ENCODE measurements around the gene CHST14. TPM values are rescaled to one million over a fixed set of nuclear protein-coding genes. Genes with fewer than 3 reads are reported as not detected.

CHST14 gene
- polyA plus RNA-seq, 1 experiment = 32.3 TPM

- CTCF ChIA-PET = interaction anchor here (0.6 to 2.3 kb wide), 9 partner anchors 11 to 168 kb away, joined by 3 to 5 read pairs (median 3); no protein-coding TSS in a partner anchor
Observed at GRCh38 chr15:40441565-40442531, 28.9 kb upstream of the CHST14 start.

GRCh38 chr15:40443255-40443654 lies 27.5 kb upstream of the CHST14 start:
- POLR2A ChIA-PET = no interaction called here
- no peak for TF ChIP-seq CTCF (IDR thresholded peaks at IDR 0.05; ENCODE audit: insufficient read depth, low read depth, low read length)
- Histone ChIP-seq H3K36me3 (ENCODE audit: control insufficient read depth, insufficient read depth, low read length) (no peaks in the 10 kb centered on the region), H3K27me3 (ENCODE audit: control insufficient read depth, insufficient read depth, low read length) (peaks cover under 1% of the 10 kb centered on the region), H3K4me3 (ENCODE audit: low read depth, low read length) (no peak overlapping the region)
- CTCF ChIA-PET = interaction anchor here (0.9 to 1.6 kb wide), 3 partner anchors 12 to 98 kb away, joined by 3 to 5 read pairs (median 4); no protein-coding TSS in a partner anchor
- DNase-seq (ENCODE audit: low read depth) = no peak

More at GRCh38 chr15:40441565-40442531, 28.9 kb upstream of the CHST14 start:
- no peak for DNase-seq (ENCODE audit: low read depth)
- Histone ChIP-seq H3K4me3 (ENCODE audit: low read depth, low read length) (peak overlapping the region; percentile 79), H3K36me3 (ENCODE audit: control insufficient read depth, insufficient read depth, low read length) (no peaks in the 10 kb centered on the region), H3K27me3 (ENCODE audit: control insufficient read depth, insufficient read depth, low read length) (peaks cover 12% of the 10 kb centered on the region)
- 0 out of 2 replicates have a peak, but pooled peaks have one; percentile 8 for TF ChIP-seq CTCF (IDR thresholded peaks at IDR 0.05; ENCODE audit: insufficient read depth, low read depth, low read length)
- POLR2A ChIA-PET = no interaction called here

- CTCF ChIA-PET = interaction anchor here (1.6 kb wide), 1 partner anchor 99 kb away, joined by 4 read pairs; no protein-coding TSS in a partner anchor
- no peaks in the 10 kb centered on the region for H3K36me3 ChIP-seq (ENCODE audit: control insufficient read depth, insufficient read depth, low read length)
- H3K27me3 ChIP-seq (ENCODE audit: control insufficient read depth, insufficient read depth, low read length) = no peaks in the 10 kb centered on the region; the same call in none of the 2 replicates
- no peak overlapping the region for H3K4me3 ChIP-seq (ENCODE audit: low read depth, low read length)
- DNase-seq (ENCODE audit: low read depth) = no peak
- no peak for TF ChIP-seq CTCF (IDR thresholded peaks at IDR 0.05; ENCODE audit: insufficient read depth, low read depth, low read length)
- POLR2A ChIA-PET = no interaction called here
Observed at GRCh38 chr15:40443846-40444245, 26.9 kb upstream of the CHST14 start.

- no peak for TF ChIP-seq CTCF (IDR thresholded peaks at IDR 0.05; ENCODE audit: insufficient read depth, low read depth, low read length)
Observed at GRCh38 chr15:40444736-40445135, 26.0 kb upstream of the CHST14 start.

GRCh38 chr15:40445421-40445922 lies 25.3 kb upstream of the CHST14 start:
- Histone ChIP-seq H3K4me3 (ENCODE audit: low read depth, low read length) (no peak overlapping the region), H3K27me3 (ENCODE audit: control insufficient read depth, insufficient read depth, low read length) (no peaks in the 10 kb centered on the region), H3K36me3 (ENCODE audit: control insufficient read depth, insufficient read depth, low read length) (no peaks in the 10 kb centered on the region)
- CTCF ChIA-PET = interaction anchor here (0.9 to 1.6 kb wide), 3 partner anchors 11 to 25 kb away, joined by 3 to 4 read pairs (median 3); partner anchors contain the start of gene CHST14
- POLR2A ChIA-PET = no interaction called here
- DNase-seq (ENCODE audit: low read depth) = peak; percentile 34
- TF ChIP-seq CTCF (IDR thresholded peaks at IDR 0.05; ENCODE audit: insufficient read depth, low read depth, low read length) = no peak

More at GRCh38 chr15:40444736-40445135, 26.0 kb upstream of the CHST14 start:
- no peaks in the 10 kb centered on the region; the same call in 1 of the 2 replicates for H3K27me3 ChIP-seq (ENCODE audit: control insufficient read depth, insufficient read depth, low read length)
- H3K4me3 ChIP-seq (ENCODE audit: low read depth, low read length) = no peak overlapping the region
- no peak for DNase-seq (ENCODE audit: low read depth)
- H3K36me3 ChIP-seq (ENCODE audit: control insufficient read depth, insufficient read depth, low read length) = no peaks in the 10 kb centered on the region
- ChIA-PET POLR2A (interaction anchor here (0.6 kb wide), 1 partner anchor 144 kb away, joined by 8 read pairs; no protein-coding TSS in a partner anchor), CTCF (interaction anchor here (0.6 to 1.6 kb wide), 4 partner anchors 14 to 113 kb away, joined by 3 to 4 read pairs (median 4); partner anchors contain the start of gene CHST14)

All from BJ (cell line).